Activated CD4-positive, alpha-beta memory T cell treated with anti-CD3 and anti-CD28 coated beads for 36 hours (primary cell): ENCODE data around the gene EIF1. TPM values are rescaled to one million over a fixed set of nuclear protein-coding genes. Genes with fewer than 3 reads are reported as not detected.

Source experiments
- CTCF ChIA-PET: fragments of 350-600 bp; sonication (Branson Sonifier 250); formaldehyde crosslinking; loops from one replicate; lab custom pipeline; 2021; ENCODE audit warnings: antibody characterized with exemption, inconsistent platforms; lab: Charles Lee
- POLR2A ChIA-PET: fragments of 350-600 bp; sonication (Branson Sonifier 250); formaldehyde crosslinking; loops from one replicate; lab custom pipeline; 2021; ENCODE audit warnings: antibody characterized with exemption; lab: Charles Lee
- DNase-seq: peaks from one replicate; pipeline ENCODE4 v3.0.0-alpha.2; 2020
- H3K27ac Mint-ChIP-seq: one replicate; pipeline ENCODE4 v1.8.0; 2021; ENCODE audit warnings: mixed read lengths
- H3K27me3 Mint-ChIP-seq: one replicate; pipeline ENCODE4 v1.8.0; 2021; ENCODE audit warnings: mixed read lengths
- H3K36me3 Mint-ChIP-seq: one replicate; pipeline ENCODE4 v1.8.0; 2021; ENCODE audit warnings: mixed read lengths
- H3K4me1 Mint-ChIP-seq: one replicate; pipeline ENCODE4 v1.8.0; 2021; ENCODE audit warnings: low read depth, mixed read lengths
- H3K4me3 Mint-ChIP-seq: one replicate; pipeline ENCODE4 v1.8.0; 2021; ENCODE audit warnings: mild to moderate bottlenecking, mixed read lengths
- H3K9me3 Mint-ChIP-seq: one replicate; pipeline ENCODE4 v1.8.0; 2021; ENCODE audit warnings: mixed read lengths
- intact Hi-C: fragments of 100-400 bp; cut with micrococcal nuclease; formaldehyde crosslinking; loops from one replicate; pipeline ENCODE4 v1.15.1; 2023
- total RNA-seq, 2 experiments: library from RNA; stranded (reverse); gene quantifications; one replicate each; pipeline ENCODE4 v1.2.3, GENCODE V29; 2021

The EIF1 gene
- total RNA-seq, 2 experiments from 2014 or later, result 1,052 to 1,072 TPM

DNA sequence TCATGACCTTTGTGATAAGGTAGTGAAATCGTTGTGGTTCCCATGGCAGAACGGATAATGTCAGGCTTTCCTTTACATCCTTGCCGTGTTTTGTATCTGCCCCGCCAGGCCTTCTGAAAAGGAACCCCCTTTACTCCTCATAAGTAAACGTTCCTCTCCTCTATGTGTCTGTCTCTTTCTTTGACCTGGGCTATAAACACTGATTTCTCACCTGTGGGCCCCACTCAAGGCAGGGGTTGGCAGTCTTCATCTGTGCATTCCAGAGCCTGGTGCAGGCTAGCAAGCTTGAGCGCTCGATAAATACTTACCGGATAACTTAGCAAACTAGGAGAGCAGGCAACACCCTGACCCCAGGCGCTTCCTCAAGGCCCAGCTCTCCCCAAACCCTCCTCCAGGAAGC is 53.0 kb downstream of the EIF1 start:
- intact Hi-C loops, result no loop called here
- Mint-ChIP-seq H3K27ac (no peak overlapping the region), H3K4me3 (no peak overlapping the region), H3K27me3 (peaks cover 10% of the 10 kb centered on the region), H3K4me1 (no peaks in the 10 kb centered on the region), H3K9me3 (no peaks in the 10 kb centered on the region), H3K36me3 (no peaks in the 10 kb centered on the region)
- no peak for DNase-seq
- ChIA-PET CTCF (interaction anchor here (1.5 to 3.2 kb wide), 2 partner anchors 45 to 60 kb away, joined by 5 to 17 read pairs; partner anchors contain the start of gene JUP), POLR2A (no interaction called here)

Other genes with a start within 250 kb of the EIF1 start
- not detected for gene KRT38, start 247.9 kb upstream of the EIF1 start, total RNA-seq
- not detected for gene KRT32, start 221.5 kb upstream of the EIF1 start, total RNA-seq
- gene KRT35, start 207.7 kb upstream of the EIF1 start, total RNA-seq, result not detected
- gene KRT36, start 199.0 kb upstream of the EIF1 start, total RNA-seq, result not detected
- gene KRT13, start 183.3 kb upstream of the EIF1 start, total RNA-seq, result not detected
- not detected for gene KRT15, start 170.0 kb upstream of the EIF1 start, total RNA-seq
- gene KRT19, start 160.6 kb upstream of the EIF1 start, total RNA-seq, result not detected
- gene KRT9, start 116.8 kb upstream of the EIF1 start, total RNA-seq, result not detected
- gene KRT14, start 102.0 kb upstream of the EIF1 start, total RNA-seq, result not detected
- not detected for gene KRT16, start 76.1 kb upstream of the EIF1 start, total RNA-seq
- gene KRT17, start 64.3 kb upstream of the EIF1 start, total RNA-seq, result not detected
- not detected for gene GAST, start 23.4 kb downstream of the EIF1 start, total RNA-seq
- gene HAP1, start 45.8 kb downstream of the EIF1 start, total RNA-seq, result not detected
- under 1 TPM; 0.12 to 0.29 TPM for gene JUP, start 97.8 kb downstream of the EIF1 start, total RNA-seq
- gene P3H4, start 123.1 kb downstream of the EIF1 start, total RNA-seq, result 1 to 10 TPM; 2.5 to 2.9 TPM
- 1 to 10 TPM in 1 of 2 experiments, under 1 TPM in 1; 0.76 to 1.4 TPM for gene FKBP10, start 124.1 kb downstream of the EIF1 start, total RNA-seq
- gene NT5C3B, start 147.3 kb downstream of the EIF1 start, total RNA-seq, result 10 to 100 TPM; 29.0 to 29.5 TPM
- gene KLHL10, start 148.9 kb downstream of the EIF1 start, total RNA-seq, result under 1 TPM; 0.12 to 0.29 TPM
- 10 to 100 TPM; 23.6 to 25.2 TPM for gene KLHL11, start 176.5 kb downstream of the EIF1 start, total RNA-seq
- gene ACLY, start 230.1 kb downstream of the EIF1 start, total RNA-seq, result 100 to 1,000 TPM; 186 to 203 TPM
- 1 to 10 TPM in 1 of 2 experiments, under 1 TPM in 1; 0.77 to 1.4 TPM for gene ODAD4, start 241.7 kb downstream of the EIF1 start, total RNA-seq